Naive B cell (primary cell): ENCODE results near the gene GPR78. TPM values are rescaled to one million over a fixed set of nuclear protein-coding genes. Genes with fewer than 3 reads are reported as not detected.
"Not testable (repeated sequence)": the region's sequence is repeated elsewhere in the genome, so short reads cannot be mapped to it uniquely, and the experiment has no call there.

Experiments
- ATAC-seq, 2 donors: fragments of 150-1000 bp; cut with Tn5 transposase; 2 replicates each; pipeline ENCODE4 v1.10.0; 2021; ENCODE audit warnings: low read depth in 2 of 2, mild to moderate bottlenecking in 2 of 2, moderate library complexity in 2 of 2
- DNase-seq: peaks from one replicate; pipeline ENCODE4 v3.0.0; 2022
- H3K27ac Mint-ChIP-seq, 6 donors: one replicate each; pipeline ENCODE4 v1.8.0; 2020 to 2022; ENCODE audit warnings: mild to moderate bottlenecking in 6 of 6, mixed read lengths in 6 of 6, moderate library complexity in 5 of 6, inconsistent platforms in 2 of 6
- H3K27me3 Mint-ChIP-seq, 3 donors: one replicate each; pipeline ENCODE4 v1.8.0; 2021 to 2022; ENCODE audit warnings: mixed read lengths in 3 of 3, mild to moderate bottlenecking in 1 of 3
- H3K36me3 Mint-ChIP-seq, 2 donors: one replicate each; pipeline ENCODE4 v1.8.0; 2020 to 2022; ENCODE audit warnings: mixed read lengths in 2 of 2, inconsistent platforms in 1 of 2, mild to moderate bottlenecking in 1 of 2
- H3K4me1 Mint-ChIP-seq, 3 donors: one replicate each; pipeline ENCODE4 v1.8.0; 2020 to 2022; ENCODE audit warnings: mixed read lengths in 3 of 3, inconsistent platforms in 1 of 3, mild to moderate bottlenecking in 1 of 3, moderate library complexity in 1 of 3
- H3K4me3 Mint-ChIP-seq, 8 donors: one replicate each; pipeline ENCODE4 v1.8.0; 2020 to 2022; ENCODE audit warnings: mild to moderate bottlenecking in 8 of 8, mixed read lengths in 8 of 8, moderate library complexity in 8 of 8, inconsistent platforms in 2 of 8
- H3K9me3 Mint-ChIP-seq, 7 donors: one replicate each; pipeline ENCODE4 v1.8.0; 2020 to 2022; ENCODE audit warnings: mixed read lengths in 7 of 7, mild to moderate bottlenecking in 5 of 7, inconsistent platforms in 2 of 7, moderate library complexity in 1 of 7
- polyA plus RNA-seq, 6 donors: library from polyadenylated mRNA; unstranded; fragments of 300-500 nt; fragmentation: Illumina TruSeq; gene quantifications; one replicate each; pipeline ENCODE4 v1.2.3, GENCODE V29; 2021; ENCODE audit warnings: low read depth in 6 of 6

The GPR78 gene
- polyA plus RNA-seq, 6 donors from 2014 or later, result not detected

DNA sequence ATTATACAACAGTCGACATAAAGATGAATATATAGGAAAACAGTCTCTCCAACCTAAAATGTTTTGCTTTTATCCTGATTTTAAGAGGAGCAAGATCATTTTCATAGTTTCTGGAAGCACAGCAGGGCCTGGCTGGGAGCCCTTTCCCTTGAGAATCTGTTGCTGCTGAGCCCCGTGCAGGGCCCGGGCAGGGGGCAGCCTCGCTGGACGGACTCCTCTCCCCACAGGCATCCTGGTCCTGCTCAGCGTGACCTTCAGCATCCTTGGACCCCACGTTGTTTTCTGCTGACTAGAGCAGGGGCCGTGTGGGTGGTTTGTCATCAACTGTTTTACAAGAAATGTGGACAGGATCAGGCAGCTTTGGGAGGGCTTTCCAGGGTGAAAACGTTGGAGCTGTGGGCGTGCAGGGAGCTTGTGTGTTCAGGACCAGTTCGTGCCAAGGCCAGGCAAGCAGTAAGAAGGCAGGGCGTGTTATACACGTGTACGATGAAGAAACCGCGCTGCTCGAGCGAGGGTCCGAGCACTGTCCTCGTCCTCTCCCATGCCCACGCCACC is 37.4 kb downstream of the GPR78 start:
- ATAC-seq (no peak), DNase-seq (no peak)
- Mint-ChIP-seq H3K27ac (no peak overlapping the region), H3K27me3 (no peaks in the 10 kb centered on the region), H3K36me3 (no peaks in the 10 kb centered on the region), H3K4me3 (no peak overlapping the region), H3K9me3 (no peaks in the 10 kb centered on the region), H3K4me1 (no peaks in the 10 kb centered on the region)

DNA sequence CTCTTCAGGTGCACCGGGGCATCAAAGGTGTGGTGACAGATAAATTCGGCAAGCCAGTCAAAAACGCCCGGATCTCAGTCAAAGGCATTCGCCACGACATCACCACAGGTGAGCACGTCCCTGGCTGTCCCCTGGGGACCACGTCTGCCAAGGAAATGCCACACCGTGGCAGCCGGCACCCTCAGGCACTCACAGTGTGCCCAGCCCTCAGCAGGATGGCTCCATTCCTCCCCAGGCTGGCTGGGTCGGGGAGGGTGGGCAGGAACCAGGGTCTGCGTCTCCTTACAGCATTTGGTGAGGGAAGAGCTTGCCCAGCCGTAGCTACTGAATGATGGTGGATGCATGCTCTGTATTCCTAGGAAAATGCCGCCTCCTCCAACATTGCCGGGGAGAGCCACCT is 38.2 kb downstream of the GPR78 start:
- Mint-ChIP-seq H3K27ac (no peak overlapping the region), H3K9me3 (no peaks in the 10 kb centered on the region), H3K36me3 (no peaks in the 10 kb centered on the region), H3K4me3 (no peak overlapping the region), H3K4me1 (no peaks in the 10 kb centered on the region), H3K27me3 (no peaks in the 10 kb centered on the region)
- no peak for DNase-seq
- ATAC-seq, result no peak

- ATAC-seq, result no peak
- no peak for DNase-seq
- no peak overlapping the region for H3K27ac Mint-ChIP-seq
- no peaks in the 10 kb centered on the region for H3K9me3 Mint-ChIP-seq
- no peaks in the 10 kb centered on the region for H3K27me3 Mint-ChIP-seq
- no peaks in the 10 kb centered on the region for H3K36me3 Mint-ChIP-seq
- no peaks in the 10 kb centered on the region for H3K4me1 Mint-ChIP-seq
- no peak overlapping the region for H3K4me3 Mint-ChIP-seq
Observed at GRCh38 chr4:8618961-8619720, 38.9 kb downstream of the GPR78 start.

DNA sequence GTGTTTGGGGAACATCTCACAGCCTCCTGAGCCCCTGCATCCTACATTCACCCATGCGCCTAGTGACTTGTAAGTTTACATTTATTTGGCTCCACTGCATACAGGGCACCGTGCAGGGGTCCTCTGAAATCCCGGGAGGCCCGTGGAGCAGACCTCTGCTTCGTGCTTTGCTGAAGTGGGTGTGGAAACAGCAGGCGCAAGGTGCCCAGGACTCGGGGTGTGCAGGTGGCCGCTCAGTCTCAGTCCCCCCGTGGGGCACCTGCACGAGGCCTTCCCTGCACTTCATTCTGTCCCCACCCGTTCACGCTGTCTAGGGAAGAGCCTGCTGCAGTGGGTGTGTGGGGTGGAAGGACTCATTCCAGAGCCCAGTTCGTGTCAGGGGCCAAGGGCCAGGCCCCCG is 40.9 kb downstream of the GPR78 start:
- not testable (repeated sequence) for DNase-seq, H3K4me1 Mint-ChIP-seq, H3K9me3 Mint-ChIP-seq, H3K27me3 Mint-ChIP-seq, H3K4me3 Mint-ChIP-seq, H3K36me3 Mint-ChIP-seq, H3K27ac Mint-ChIP-seq, ATAC-seq

- H3K4me1 Mint-ChIP-seq, H3K4me3 Mint-ChIP-seq, H3K27me3 Mint-ChIP-seq, DNase-seq, H3K36me3 Mint-ChIP-seq, H3K9me3 Mint-ChIP-seq, ATAC-seq, H3K27ac Mint-ChIP-seq: not testable (repeated sequence)
Observed at GRCh38 chr4:8624601-8625272, 44.5 kb downstream of the GPR78 start.

GRCh38 chr4:8630240-8630905 is 50.2 kb downstream of the GPR78 start:
- H3K4me3 Mint-ChIP-seq, H3K9me3 Mint-ChIP-seq, H3K27ac Mint-ChIP-seq, DNase-seq, H3K36me3 Mint-ChIP-seq, H3K27me3 Mint-ChIP-seq, ATAC-seq, H3K4me1 Mint-ChIP-seq: not testable (repeated sequence)

GRCh38 chr4:8631896-8632295 is 51.7 kb downstream of the GPR78 start:
- H3K4me3 Mint-ChIP-seq, H3K27me3 Mint-ChIP-seq, H3K36me3 Mint-ChIP-seq, H3K27ac Mint-ChIP-seq, ATAC-seq, DNase-seq, H3K4me1 Mint-ChIP-seq, H3K9me3 Mint-ChIP-seq: not testable (repeated sequence)

DNA sequence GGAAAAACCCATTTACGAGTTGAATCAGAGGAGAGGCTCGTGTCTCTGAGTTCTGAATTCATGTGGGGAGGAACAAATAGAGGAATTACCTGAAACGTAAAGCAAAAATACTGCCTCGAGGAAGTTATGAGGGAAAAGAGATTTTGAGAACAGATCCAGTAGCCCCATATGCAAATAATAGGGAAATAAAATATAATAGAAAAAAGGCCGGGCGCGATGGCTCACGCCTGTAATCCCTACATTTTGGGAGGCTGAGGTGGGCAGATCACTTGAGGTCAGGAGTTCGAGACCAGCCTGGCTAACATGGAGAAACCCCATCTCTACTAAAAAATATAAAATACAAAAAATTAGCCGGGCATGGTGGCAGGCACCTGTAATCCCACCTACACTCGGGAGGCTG is 54.6 kb downstream of the GPR78 start:
- H3K27ac Mint-ChIP-seq, H3K27me3 Mint-ChIP-seq, ATAC-seq, H3K4me3 Mint-ChIP-seq, DNase-seq, H3K9me3 Mint-ChIP-seq, H3K36me3 Mint-ChIP-seq, H3K4me1 Mint-ChIP-seq: not testable (repeated sequence)

DNA sequence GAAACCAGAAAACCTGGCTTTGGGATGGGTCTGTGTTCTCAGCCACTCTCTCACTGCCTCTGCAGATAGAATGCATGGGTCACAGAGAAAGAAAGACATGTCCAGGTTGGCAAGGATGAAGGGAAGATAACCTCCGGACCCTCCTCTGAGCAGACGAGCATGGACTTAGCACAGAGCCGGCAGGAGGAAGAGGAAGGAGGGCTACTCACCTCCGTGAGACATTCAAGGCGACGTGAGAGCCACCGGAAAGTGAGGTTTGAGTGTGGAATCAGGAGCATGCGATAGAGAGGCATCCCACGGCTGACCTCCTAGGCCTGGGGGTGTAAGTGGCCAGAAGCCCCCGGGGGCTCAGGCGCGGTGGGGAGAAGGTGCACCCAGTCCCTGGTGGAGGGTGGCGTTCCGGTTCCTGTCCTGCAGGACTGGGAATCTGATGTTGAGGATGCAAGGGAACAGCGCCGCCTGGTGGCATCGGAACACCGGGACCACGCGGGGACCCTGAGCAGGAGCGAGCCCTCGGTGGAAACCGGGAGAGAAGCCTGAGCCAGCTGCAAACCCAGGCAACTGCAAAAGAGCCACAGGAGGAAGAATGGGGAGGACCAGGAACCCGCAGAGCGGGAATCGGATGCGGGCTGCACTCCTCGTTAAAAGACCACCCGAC is 55.8 kb downstream of the GPR78 start:
- not testable (repeated sequence) for H3K9me3 Mint-ChIP-seq, ATAC-seq

More for the DNA sequence above, 55.8 kb downstream of the GPR78 start:
- not testable (repeated sequence) for DNase-seq, H3K4me1 Mint-ChIP-seq, H3K27me3 Mint-ChIP-seq, H3K36me3 Mint-ChIP-seq, H3K27ac Mint-ChIP-seq, H3K4me3 Mint-ChIP-seq

Other genes with a start within 250 kb of the GPR78 start
- 10 to 100 TPM; 10.1 to 17.1 (median 14.7) TPM for gene ACOX3, start 139.7 kb upstream of the GPR78 start, polyA plus RNA-seq
- gene TRMT44, start 139.6 kb upstream of the GPR78 start, polyA plus RNA-seq, result 10 to 100 TPM in 4 of 6 donors, 1 to 10 TPM in 2; 3.0 to 17.0 (median 13.2) TPM
- not detected for gene CPZ, start 12.4 kb downstream of the GPR78 start, polyA plus RNA-seq